ENCODE results near the gene ACOX2.

The ACOX2 gene

GRCh38 chr3:58502872-58503271, 34.1 kb downstream of the ACOX2 start:
- no peak for DNase-seq

GRCh38 chr3:58497097-58497496, 39.9 kb downstream of the ACOX2 start:
- DNase-seq = no peak

DNA sequence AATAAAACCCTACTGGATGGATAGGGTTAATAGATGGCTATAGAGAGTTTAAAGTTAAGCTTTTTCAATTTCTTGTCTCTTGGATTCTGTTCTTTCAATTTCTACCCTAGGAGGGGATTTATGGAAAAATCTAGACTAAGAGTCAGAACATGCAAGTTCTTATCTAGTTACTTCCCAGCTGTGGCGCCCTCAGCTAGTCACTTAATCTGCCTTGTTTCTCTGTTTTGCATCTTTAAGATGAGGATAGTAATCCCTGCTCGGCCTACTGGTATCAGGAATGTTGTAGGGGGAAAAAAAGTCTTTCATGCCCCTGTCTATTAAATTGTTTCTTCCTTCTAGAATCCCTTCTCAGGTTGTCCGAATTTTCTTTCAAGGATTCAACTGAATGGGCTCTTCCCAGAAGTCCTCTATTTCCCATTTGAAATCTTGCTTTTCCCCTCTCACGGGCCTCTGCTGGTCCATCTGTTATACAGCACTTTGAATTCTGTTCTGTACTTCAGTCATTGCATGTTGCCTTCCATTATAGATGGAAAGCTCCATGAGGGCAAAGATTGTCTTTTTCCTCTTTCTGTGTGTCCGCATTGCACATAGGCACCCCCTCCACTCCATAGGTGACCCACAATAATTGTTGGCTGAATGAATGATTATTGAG, 40.7 kb downstream of the ACOX2 start:
- DNase-seq = no peak

DNA sequence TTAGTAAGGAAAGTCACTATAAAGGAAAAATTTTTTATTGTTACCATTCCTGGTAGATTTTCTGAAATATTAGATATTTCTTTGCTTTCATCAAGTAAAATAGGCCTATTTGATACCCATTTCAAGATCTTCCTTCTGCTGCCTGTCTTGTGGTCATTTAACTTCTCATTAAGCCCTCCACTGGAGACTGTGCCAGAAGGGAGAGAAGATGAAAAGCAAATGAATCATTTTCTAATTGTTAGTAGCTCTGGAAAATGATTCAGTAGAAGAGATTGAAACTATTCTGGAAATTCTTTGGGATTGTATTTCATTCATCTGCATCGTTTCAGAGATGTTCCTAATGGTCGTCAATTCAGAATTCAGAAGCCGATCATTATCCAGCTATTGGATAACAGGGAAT, 41.9 kb downstream of the ACOX2 start:
- no peak for DNase-seq

GRCh38 chr3:58494107-58494506, 42.9 kb downstream of the ACOX2 start:
- no peak for DNase-seq

DNA sequence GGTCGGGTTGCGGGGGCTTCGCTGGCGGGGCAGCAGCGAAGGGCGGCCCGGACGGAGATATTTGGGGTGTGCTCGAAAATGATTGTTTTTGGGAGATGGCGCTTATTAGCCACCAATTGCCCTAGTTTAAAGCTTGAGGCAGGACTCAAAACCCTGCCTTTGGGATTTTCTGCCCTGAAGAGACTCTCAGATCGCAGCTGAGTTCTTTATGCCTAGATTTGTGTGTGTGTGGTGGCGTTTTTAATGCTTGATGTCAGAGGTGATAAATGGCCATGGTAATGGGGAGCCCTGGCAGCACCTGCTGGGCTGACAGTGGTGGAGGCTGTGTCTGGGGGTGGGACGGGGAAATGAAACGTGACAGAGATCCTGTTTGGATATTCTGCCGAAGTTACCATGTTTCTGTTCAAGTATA, 44.5 kb downstream of the ACOX2 start:
- peak; percentile 29 for DNase-seq

DNA sequence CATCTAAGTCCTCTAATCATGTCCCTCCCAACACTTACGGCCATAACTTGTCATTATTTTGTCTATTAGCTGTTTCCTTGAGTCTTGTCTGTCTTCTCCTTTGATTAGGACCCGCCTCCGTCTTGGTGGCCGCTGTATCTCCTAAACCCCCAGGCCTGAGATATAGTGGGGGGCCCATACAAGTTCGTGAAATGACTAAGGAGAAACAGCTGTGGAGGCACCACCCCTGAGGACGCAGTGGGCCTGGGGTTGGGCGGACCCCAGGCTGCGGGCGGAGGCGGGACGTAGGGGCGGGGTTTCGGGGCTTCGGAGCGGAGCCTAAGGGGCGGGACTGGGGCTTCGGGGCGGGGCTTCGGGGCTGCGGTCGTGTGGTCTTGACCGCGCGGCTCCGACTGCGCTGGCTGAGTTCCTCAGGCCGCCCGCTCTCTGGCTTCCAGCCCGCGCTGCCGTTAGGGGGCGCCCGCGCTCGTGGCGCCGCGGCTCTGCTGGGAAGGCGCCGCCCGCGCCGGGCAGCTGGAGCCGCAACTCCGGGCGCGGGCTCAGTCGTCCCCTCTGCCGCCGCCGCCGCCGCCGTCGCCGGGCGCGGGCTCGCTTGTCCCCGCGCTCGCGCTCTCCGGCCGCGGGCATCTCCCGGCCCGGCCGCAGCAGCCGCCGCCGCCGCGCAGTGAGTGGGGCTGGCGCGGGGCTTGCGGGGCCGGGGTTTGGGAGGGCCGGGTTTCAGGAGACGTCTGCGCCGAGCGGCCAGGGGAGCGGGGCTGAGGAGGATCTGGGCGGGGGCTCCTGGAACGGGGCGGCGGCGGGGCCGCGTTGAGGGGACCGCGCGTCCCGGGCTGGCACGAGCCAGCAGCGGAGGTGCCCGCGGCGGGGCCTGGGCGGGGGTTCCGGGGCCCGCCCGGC, 45.2 kb downstream of the ACOX2 start, which contains the start of gene KCTD6:
Gene KCTD6 (plus strand): TSS at position 591 of the 897 bp plus-strand sequence. CDS start 6,660 bp downstream, outside the sequence.
- DNase-seq = peak; percentile 94

- no peak for DNase-seq
Measured at GRCh38 chr3:58490860-58491501, 46.0 kb downstream of the ACOX2 start.

GRCh38 chr3:58488967-58489366, 48.0 kb downstream of the ACOX2 start:
- no peak for DNase-seq

DNA sequence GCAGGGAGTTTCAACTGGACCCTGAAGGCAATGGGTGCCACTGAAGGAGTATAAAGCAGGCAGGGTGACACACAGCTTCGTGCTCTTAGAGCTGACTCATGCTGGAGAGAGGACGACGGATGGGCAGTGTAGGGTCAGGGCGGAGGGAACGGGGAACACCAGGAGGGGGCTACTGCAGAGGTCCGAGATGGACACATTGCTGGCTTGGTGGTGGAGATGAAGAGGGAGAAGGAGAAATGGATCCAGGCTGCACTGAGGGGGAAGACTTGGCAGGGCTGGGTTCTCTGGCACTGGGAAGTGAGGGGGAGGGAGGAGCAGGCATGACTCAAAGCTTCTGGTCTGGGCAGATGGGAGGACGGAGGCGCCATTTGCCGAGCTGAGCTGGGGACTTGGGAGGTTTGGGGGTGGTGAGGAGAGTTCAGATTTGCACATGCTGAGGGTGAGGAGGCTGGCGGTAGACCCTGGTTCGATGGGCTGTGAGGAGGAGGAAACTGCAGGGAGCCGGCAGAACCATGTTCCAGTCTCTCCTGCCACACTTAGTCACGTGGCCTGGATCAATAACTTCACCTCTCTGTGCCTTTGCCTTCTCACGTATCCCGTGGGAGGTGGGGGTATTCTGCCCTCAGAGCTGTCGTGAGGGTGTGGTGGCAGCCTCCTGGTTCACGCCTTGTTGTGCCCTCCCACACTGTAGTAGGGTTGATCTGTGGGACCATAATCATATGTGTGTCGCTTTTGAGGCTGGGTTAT, 49.7 kb downstream of the ACOX2 start:
- DNase-seq = no peak

GRCh38 chr3:58485801-58486435, 51.1 kb downstream of the ACOX2 start:
- DNase-seq = no peak

DNA sequence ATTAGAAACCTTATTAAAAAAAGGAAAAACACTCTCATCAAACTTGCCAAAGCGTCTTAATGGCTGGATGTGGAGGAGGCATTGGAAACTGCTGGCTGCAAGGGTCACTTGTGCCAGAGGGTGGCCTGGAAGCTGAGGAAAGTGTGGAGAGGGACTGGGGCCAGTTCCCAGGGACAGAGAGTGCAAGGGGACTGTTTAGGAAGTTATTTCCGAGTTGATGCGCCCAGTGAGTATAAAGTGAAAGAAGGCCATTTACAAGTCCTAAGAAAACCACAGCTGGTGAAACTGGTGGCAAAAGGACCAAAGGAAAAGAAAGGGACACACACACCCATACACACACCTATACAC, 52.3 kb downstream of the ACOX2 start:
- no peak for DNase-seq

GRCh38 chr3:58484045-58484721, 52.8 kb downstream of the ACOX2 start:
- no peak for DNase-seq

- DNase-seq = peak; percentile 54
Measured at GRCh38 chr3:58482917-58483636, 53.9 kb downstream of the ACOX2 start.

- no peak for DNase-seq
Measured at GRCh38 chr3:58480309-58480708, 56.7 kb downstream of the ACOX2 start.

- no peak for DNase-seq
Measured at GRCh38 chr3:58478781-58479180, 58.2 kb downstream of the ACOX2 start.

DNA sequence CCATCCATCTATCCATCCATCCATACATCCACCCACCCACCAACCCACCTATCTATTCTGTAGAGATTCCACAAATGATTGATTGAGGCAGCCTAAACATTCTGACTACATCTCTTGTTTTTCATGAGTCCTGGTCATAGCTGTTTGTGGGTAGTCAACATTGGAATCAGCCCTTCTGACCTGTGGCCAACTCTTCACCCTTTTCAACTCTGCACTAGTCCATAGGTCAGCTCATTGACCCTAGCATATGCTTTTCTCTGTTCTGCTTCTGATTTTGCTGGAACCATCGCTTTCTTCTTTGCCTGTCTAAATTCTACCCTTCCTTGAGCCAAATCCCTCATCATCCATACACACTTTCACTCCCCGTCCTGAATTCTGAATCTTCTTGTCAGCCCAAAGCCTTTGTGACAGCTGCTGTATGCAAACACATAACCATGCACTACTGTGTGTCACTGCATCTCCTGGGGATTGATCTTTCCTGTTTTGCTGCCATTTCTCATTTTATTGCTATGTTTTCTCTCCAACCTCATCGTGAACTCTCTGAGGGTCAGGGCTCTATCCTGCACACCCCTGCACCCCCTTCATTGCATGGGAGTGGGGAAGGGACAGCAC, 61.9 kb downstream of the ACOX2 start:
- DNase-seq = no peak

- no peak for DNase-seq
Measured at GRCh38 chr3:58474348-58474911, 62.6 kb downstream of the ACOX2 start.

DNA sequence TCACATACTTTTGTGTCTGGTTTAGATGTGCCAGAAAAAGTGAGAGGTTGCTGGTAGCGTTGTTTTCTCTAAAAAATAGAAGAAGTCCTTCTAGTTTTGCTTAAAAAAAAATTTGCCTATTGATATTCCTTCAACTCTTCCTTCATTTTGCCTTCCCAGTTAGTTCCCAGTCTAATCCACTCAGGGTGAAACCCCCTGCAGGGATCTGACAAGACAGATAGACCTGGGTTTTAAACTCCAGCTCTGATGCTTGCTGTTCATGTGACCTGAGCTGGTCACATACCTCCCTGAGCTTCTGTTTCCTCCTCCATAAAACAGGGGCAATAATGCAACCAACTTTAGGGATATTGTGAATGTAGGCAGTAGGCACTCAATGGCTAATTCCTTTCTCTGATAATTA, 63.7 kb downstream of the ACOX2 start:
- DNase-seq = no peak

Data from activated CD4-positive, alpha-beta T cell treated with anti-CD3 and anti-CD28 coated beads, Interleukin-2, amount 50 U/mL, for 16 hours (primary cell).